ENCODE data around the gene E2F4.

The E2F4 gene

GRCh38 chr16:67157892-67158635 lies 33.9 kb upstream of the E2F4 start:
- Histone ChIP-seq H3K9me3 (ENCODE audit: control insufficient read depth, low read length) (no peaks in the 10 kb centered on the region), H2AFZ (no peak overlapping the region), H3K27me3 (ENCODE audit: control insufficient read depth, insufficient read depth, low read length) (no peaks in the 10 kb centered on the region), H3K27ac (no peak overlapping the region), H3K9ac (no peak overlapping the region), H3K79me2 (no peaks in the 10 kb centered on the region), H3K36me3 (ENCODE audit: control insufficient read depth, insufficient read depth, low read length) (no peaks in the 10 kb centered on the region), H3K4me1 (peaks cover 5% of the 10 kb centered on the region), H3K4me3 (ENCODE audit: low read depth, low read length) (no peak overlapping the region), H3K4me2 (ENCODE audit: low read length) (no peak overlapping the region)
- TF ChIP-seq CTCF (IDR thresholded peaks at IDR 0.05), result no peak

DNA sequence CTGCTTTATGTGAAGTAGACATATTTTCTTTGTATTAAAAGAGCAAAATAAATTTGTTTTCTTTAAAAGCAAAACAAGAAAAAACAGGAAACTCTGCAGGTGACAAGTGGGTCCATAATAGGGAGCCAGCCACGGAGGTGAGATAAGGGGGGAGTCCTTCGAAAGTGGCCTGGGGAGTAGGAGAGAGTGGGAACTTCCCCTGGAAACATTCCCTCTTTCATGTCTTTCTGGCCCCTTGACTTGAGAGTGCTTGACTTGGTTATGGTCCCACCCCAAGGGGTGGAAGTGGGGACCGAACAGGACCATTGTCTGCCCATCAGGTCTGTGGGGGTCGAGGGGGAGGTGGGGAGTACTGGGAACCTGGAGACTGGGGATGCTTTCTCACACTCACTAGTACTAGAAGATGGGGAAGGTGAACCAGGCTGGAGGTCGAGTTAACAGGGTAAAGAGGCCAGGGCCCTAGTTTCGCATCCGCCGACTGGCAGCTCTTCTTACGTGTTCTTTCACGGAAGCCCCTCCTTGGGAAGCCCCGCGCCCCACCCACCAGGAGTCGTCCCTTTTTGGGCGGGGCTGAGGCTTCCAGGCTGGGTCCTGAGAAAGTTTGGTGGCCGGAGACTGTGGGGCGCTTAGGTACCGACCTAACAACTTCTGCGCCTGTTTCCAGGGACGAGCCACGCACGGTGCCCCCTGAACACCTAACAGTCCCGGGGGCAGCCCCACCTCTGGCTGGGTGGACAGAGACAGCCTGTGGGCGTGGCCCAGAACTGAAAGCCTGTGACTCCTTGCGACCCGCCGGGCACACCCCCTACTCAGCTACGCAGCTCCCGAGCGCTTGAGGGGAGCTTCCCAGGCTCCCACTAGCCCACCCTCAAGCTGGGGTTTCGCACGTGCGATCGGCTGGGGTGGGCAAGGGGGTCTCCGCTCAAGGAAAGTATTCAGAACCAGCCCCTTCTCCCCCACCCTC lies 33.0 kb upstream of the E2F4 start:
- Histone ChIP-seq H3K9ac (peak overlapping the region; percentile 3), H3K79me2 (no peaks in the 10 kb centered on the region), H3K9me3 (ENCODE audit: control insufficient read depth, low read length) (no peaks in the 10 kb centered on the region), H3K36me3 (ENCODE audit: control insufficient read depth, insufficient read depth, low read length) (no peaks in the 10 kb centered on the region), H3K27ac (peak overlapping the region; percentile 43), H2AFZ (peak overlapping the region; percentile 82), H3K4me3 (ENCODE audit: low read depth, low read length) (peak overlapping the region; percentile 95), H3K4me1 (peaks cover 7% of the 10 kb centered on the region), H3K4me2 (ENCODE audit: low read length) (peak overlapping the region; percentile 95), H3K27me3 (ENCODE audit: control insufficient read depth, insufficient read depth, low read length) (no peaks in the 10 kb centered on the region)
- TF ChIP-seq CTCF (IDR thresholded peaks at IDR 0.05), result no peak

GRCh38 chr16:67161595-67162058 lies 30.3 kb upstream of the E2F4 start:
- Histone ChIP-seq H3K79me2 (no peaks in the 10 kb centered on the region), H3K4me2 (ENCODE audit: low read length) (peak overlapping the region; percentile 95), H3K4me1 (peaks cover 11% of the 10 kb centered on the region), H2AFZ (peak overlapping the region; percentile 82), H3K27ac (no peak overlapping the region), H3K27me3 (ENCODE audit: control insufficient read depth, insufficient read depth, low read length) (no peaks in the 10 kb centered on the region), H3K9ac (no peak overlapping the region), H3K36me3 (ENCODE audit: control insufficient read depth, insufficient read depth, low read length) (no peaks in the 10 kb centered on the region), H3K9me3 (ENCODE audit: control insufficient read depth, low read length) (no peaks in the 10 kb centered on the region), H3K4me3 (ENCODE audit: low read depth, low read length) (peak overlapping the region; percentile 95)
- no peak for TF ChIP-seq CTCF (IDR thresholded peaks at IDR 0.05)

- Histone ChIP-seq H3K4me1 (peaks cover 12% of the 10 kb centered on the region), H3K4me2 (ENCODE audit: low read length) (peak overlapping the region; percentile 76), H3K9me3 (ENCODE audit: control insufficient read depth, low read length) (no peaks in the 10 kb centered on the region), H3K36me3 (ENCODE audit: control insufficient read depth, insufficient read depth, low read length) (no peaks in the 10 kb centered on the region), H3K27me3 (ENCODE audit: control insufficient read depth, insufficient read depth, low read length) (no peaks in the 10 kb centered on the region), H3K4me3 (ENCODE audit: low read depth, low read length) (peak overlapping the region; percentile 75), H3K79me2 (no peaks in the 10 kb centered on the region), H3K27ac (peak overlapping the region; percentile 74), H3K9ac (no peak overlapping the region), H2AFZ (peak overlapping the region; percentile 80)
- TF ChIP-seq CTCF (IDR thresholded peaks at IDR 0.05), result no peak
These were observed 29.3 kb upstream of the E2F4 start for GRCh38 chr16:67162506-67163163.
